ENCODE measurements around the gene CHORDC1. TPM values are rescaled to one million over a fixed set of nuclear protein-coding genes. Genes with fewer than 3 reads are reported as not detected.

CHORDC1 gene
- total RNA-seq, 1 experiment from 2014 or later, result 70.5 TPM

DNA sequence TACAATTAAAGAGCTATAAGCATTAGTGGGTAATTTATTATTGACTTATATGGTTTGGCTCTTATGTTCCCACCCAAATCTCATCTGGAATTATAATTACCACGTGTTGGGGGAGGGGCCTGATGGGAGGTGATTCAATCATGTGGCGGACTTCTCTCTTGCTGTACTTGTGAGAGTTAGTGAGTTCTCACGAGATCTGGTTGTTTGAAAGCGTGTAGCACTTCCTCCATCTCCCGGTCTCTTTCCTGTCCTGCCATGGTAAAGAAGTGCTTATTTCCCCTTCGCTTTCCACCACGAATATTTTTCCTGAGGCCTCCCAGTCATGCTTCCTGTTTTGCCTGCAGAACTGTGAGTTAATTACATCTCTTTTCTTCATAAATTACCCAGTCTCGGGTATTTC lies 28.1 kb upstream of the CHORDC1 start:
- Histone ChIP-seq H3K4me2 (no peak overlapping the region), H4K20me1 (ENCODE audit: insufficient read depth) (no peaks in the 10 kb centered on the region), H3K4me1 (replicated peaks; ENCODE audit: insufficient read depth) (no peaks in the 10 kb centered on the region), H3K4me3 (no peak overlapping the region), H3K9me2 (ENCODE audit: insufficient read depth) (no peaks in the 10 kb centered on the region), H3K79me2 (ENCODE audit: low read depth) (no peaks in the 10 kb centered on the region), H3K27me3 (ENCODE audit: insufficient read depth, low read depth) (no peaks in the 10 kb centered on the region), H2AFZ (no peak overlapping the region; the same call in 1 of the 2 replicates), H3F3A (ENCODE audit: insufficient read depth, low read depth) (no peaks in the 10 kb centered on the region), H3K27ac (no peak overlapping the region), H3K36me3 (ENCODE audit: low read depth) (no peaks in the 10 kb centered on the region), H3K9me3 (ENCODE audit: insufficient read depth, low read depth) (no peaks in the 10 kb centered on the region)
- no peak for DNase-seq
- BruUV-seq (replicated peaks), result no TSS peak
- POLR2A ChIA-PET (ENCODE audit: unreplicated experiment), result no interaction called here
- CTCF ChIA-PET, result no interaction called here
- TF ChIP-seq EZH2 (IDR thresholded peaks at IDR 0.05; ENCODE audit: low read depth) (no peak), CTCF (conservative IDR thresholded peaks at IDR 0.05) (no peak)
- intact Hi-C loops (cut with micrococcal nuclease; ENCODE audit: unreplicated experiment), result no loop called here

DNA sequence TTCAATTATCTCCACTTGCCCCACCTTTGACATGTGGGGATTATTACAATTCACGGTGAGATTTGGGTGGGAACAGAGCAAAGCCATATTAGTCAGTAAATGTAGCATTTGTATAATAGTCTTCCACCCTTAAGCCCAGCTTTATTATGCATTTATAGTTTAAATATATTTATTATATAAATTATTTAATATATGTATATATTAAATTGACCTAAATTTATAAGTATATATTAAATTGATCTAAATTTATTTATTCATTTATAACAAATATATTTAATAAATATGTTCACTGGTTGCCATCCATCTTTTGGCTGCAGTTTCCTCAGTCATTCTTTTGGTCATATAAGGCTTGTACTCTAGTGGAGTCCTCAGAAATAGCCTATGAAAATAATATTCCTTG lies 23.6 kb upstream of the CHORDC1 start:
- no peak overlapping the region for H3K4me2 ChIP-seq
- H3K79me2 ChIP-seq (ENCODE audit: low read depth), result no peaks in the 10 kb centered on the region
- DNase-seq, result no peak
- intact Hi-C loops (cut with micrococcal nuclease; ENCODE audit: unreplicated experiment), result no loop called here
- H3K4me1 ChIP-seq (replicated peaks; ENCODE audit: insufficient read depth), result no peaks in the 10 kb centered on the region
- no peaks in the 10 kb centered on the region for H3K36me3 ChIP-seq (ENCODE audit: low read depth)
- no peak for TF ChIP-seq EZH2 (IDR thresholded peaks at IDR 0.05; ENCODE audit: low read depth)
- no peak for TF ChIP-seq CTCF (conservative IDR thresholded peaks at IDR 0.05)
- no peak overlapping the region for H3K4me3 ChIP-seq
- H3K9me2 ChIP-seq (ENCODE audit: insufficient read depth), result no peaks in the 10 kb centered on the region
- H3K27me3 ChIP-seq (ENCODE audit: insufficient read depth, low read depth), result no peaks in the 10 kb centered on the region
- no TSS peak for BruUV-seq (replicated peaks)
- POLR2A ChIA-PET (ENCODE audit: unreplicated experiment), result no interaction called here
- CTCF ChIA-PET, result no interaction called here
- H4K20me1 ChIP-seq (ENCODE audit: insufficient read depth), result no peaks in the 10 kb centered on the region
- H3F3A ChIP-seq (ENCODE audit: insufficient read depth, low read depth), result no peaks in the 10 kb centered on the region
- H3K27ac ChIP-seq, result no peak overlapping the region
- no peaks in the 10 kb centered on the region for H3K9me3 ChIP-seq (ENCODE audit: insufficient read depth, low read depth)
- no peak overlapping the region for H2AFZ ChIP-seq

GRCh38 chr11:90243534-90243933 lies 20.7 kb upstream of the CHORDC1 start:
- Histone ChIP-seq H3K4me3 (no peak overlapping the region), H3K79me2 (ENCODE audit: low read depth) (no peaks in the 10 kb centered on the region), H3K4me2 (no peak overlapping the region), H3K9me3 (ENCODE audit: insufficient read depth, low read depth) (no peaks in the 10 kb centered on the region), H3K9me2 (ENCODE audit: insufficient read depth) (no peaks in the 10 kb centered on the region), H2AFZ (no peak overlapping the region), H3K36me3 (ENCODE audit: low read depth) (no peaks in the 10 kb centered on the region), H4K20me1 (ENCODE audit: insufficient read depth) (no peaks in the 10 kb centered on the region), H3K4me1 (replicated peaks; ENCODE audit: insufficient read depth) (no peaks in the 10 kb centered on the region), H3F3A (ENCODE audit: insufficient read depth, low read depth) (no peaks in the 10 kb centered on the region), H3K27me3 (ENCODE audit: insufficient read depth, low read depth) (no peaks in the 10 kb centered on the region), H3K27ac (no peak overlapping the region)
- TF ChIP-seq CTCF (conservative IDR thresholded peaks at IDR 0.05) (no peak), EZH2 (IDR thresholded peaks at IDR 0.05; ENCODE audit: low read depth) (no peak)
- CTCF ChIA-PET, result no interaction called here
- intact Hi-C loops (cut with micrococcal nuclease; ENCODE audit: unreplicated experiment), result no loop called here
- POLR2A ChIA-PET (ENCODE audit: unreplicated experiment), result interaction anchor here (0.6 kb wide), 1 partner anchor 83 kb away, joined by 3 read pairs; no protein-coding TSS in a partner anchor
- DNase-seq, result no peak
- no TSS peak for BruUV-seq (replicated peaks)
